IMR-90 (cell line): Measurements from ENCODE around the gene ETS1. TPM values are rescaled to one million over a fixed set of nuclear protein-coding genes. Genes with fewer than 3 reads are reported as not detected.
A peak's percentile ranks its signal among the peaks of the same experiment; 100 is the strongest.

ENCODE experiments used
- ATAC-seq: fragments of 200-7000 bp; cut with Tn5 transposase; 2 replicates; pipeline ENCODE4 v1.9.1; 2020; ENCODE audit warnings: low read depth, mild to moderate bottlenecking, moderate library complexity
- BruUV-seq: library from RNA; stranded (reverse); fragments of 400-500 nt; replicated peaks from 2 replicates; lab custom pipeline; 2021; lab: Mats Ljungman, UMichigan
- CTCF ChIA-PET: fragments of 300-600 bp; formaldehyde crosslinking; extraction: SDS; loops from one replicate; lab custom pipeline; 2021; ENCODE audit warnings: antibody characterized with exemption; lab: Yijun Ruan, JAX
- POLR2A ChIA-PET: fragments of 300-600 bp; sonication (Branson Sonifier 250); formaldehyde crosslinking; loops from one replicate; lab custom pipeline; 2022; ENCODE audit warnings: antibody characterized with exemption; ENCODE audit not compliant: unreplicated experiment; lab: Charles Lee
- DNase-seq: peaks from one replicate; pipeline ENCODE4 v3.0.0; 2013
- H2AFZ ChIP-seq: replicated peaks from 2 replicates; pipeline ENCODE3; 2013; ENCODE audit warnings: low read length, mild to moderate bottlenecking; ENCODE audit not compliant: poor library complexity
- H2AK5ac ChIP-seq: 2 replicates; pipeline ENCODE4 v1.6.1; 2013; ENCODE audit warnings: low read depth, low read length, inconsistent platforms
- H2AK9ac ChIP-seq: replicated peaks from 2 replicates; pipeline ENCODE3; 2013; ENCODE audit warnings: mild to moderate bottlenecking, low read depth, low read length, moderate library complexity; ENCODE audit not compliant: poor library complexity
- H2BK120ac ChIP-seq: 2 replicates; pipeline ENCODE4 v1.6.1; 2013; ENCODE audit warnings: low read depth, low read length, inconsistent platforms
- H2BK15ac ChIP-seq: 3 replicates; pipeline ENCODE4 v1.6.1; 2013; ENCODE audit warnings: low read depth, low read length, inconsistent platforms
- H2BK20ac ChIP-seq: 2 replicates; pipeline ENCODE4 v1.6.1; 2013; ENCODE audit warnings: low read depth, mild to moderate bottlenecking, inconsistent platforms, low read length, moderate library complexity
- H2BK5ac ChIP-seq: 2 replicates; pipeline ENCODE4 v1.6.1; 2013; ENCODE audit warnings: mild to moderate bottlenecking, low read depth, low read length, inconsistent platforms; ENCODE audit not compliant: poor library complexity, severe bottlenecking
- H3K14ac ChIP-seq: replicated peaks from 2 replicates; pipeline ENCODE4 v1.6.1; 2013; ENCODE audit warnings: low read depth, low read length, inconsistent platforms
- H3K18ac ChIP-seq: 2 replicates; pipeline ENCODE4 v1.6.1; 2013; ENCODE audit warnings: low read depth, low read length, control low read depth
- H3K23ac ChIP-seq: 2 replicates; pipeline ENCODE4 v1.6.1; 2013; ENCODE audit warnings: low read depth, low read length, inconsistent platforms
- H3K27ac ChIP-seq: 2 replicates; pipeline ENCODE4 v1.5.1; 2013; ENCODE audit warnings: mild to moderate bottlenecking, control low read depth, low read length; ENCODE audit not compliant: insufficient read depth
- H3K27me3 ChIP-seq: 2 replicates; pipeline ENCODE4 v1.6.1; 2013; ENCODE audit warnings: low read length; ENCODE audit not compliant: control insufficient read depth, insufficient read depth
- H3K36me3 ChIP-seq: 2 replicates; pipeline ENCODE4 v1.6.1; 2013; ENCODE audit warnings: low read length, mixed read lengths; ENCODE audit not compliant: control insufficient read depth, insufficient read depth
- H3K4ac ChIP-seq: 2 replicates; pipeline ENCODE4 v1.6.1; 2013; ENCODE audit warnings: low read depth, low read length, inconsistent platforms
- H3K4me1 ChIP-seq: 2 replicates; pipeline ENCODE4 v1.6.1; 2013; ENCODE audit warnings: low read length, mixed read lengths; ENCODE audit not compliant: control insufficient read depth, insufficient read depth
- H3K4me2 ChIP-seq: 2 replicates; pipeline ENCODE4 v1.6.1; 2013; ENCODE audit warnings: low read depth, mild to moderate bottlenecking, control low read depth, low read length, moderate library complexity
- H3K4me3 ChIP-seq: 2 replicates; pipeline ENCODE4 v1.5.1; 2013; ENCODE audit warnings: low read depth, mild to moderate bottlenecking, control low read depth, low read length, moderate library complexity; ENCODE audit not compliant: insufficient read depth
- H3K56ac ChIP-seq: 2 replicates; pipeline ENCODE4 v1.6.1; 2013; ENCODE audit warnings: low read length, inconsistent platforms; ENCODE audit not compliant: insufficient read depth; ENCODE audit errors: extremely low read depth
- H3K79me1 ChIP-seq, 2 experiments: 2 replicates each; pipeline ENCODE4 v1.6.1; 2013; ENCODE audit warnings: low read length in 2 of 2, inconsistent platforms in 1 of 2, low read depth in 1 of 2
- H3K9ac ChIP-seq: 2 replicates; pipeline ENCODE4 v1.6.1; 2013; ENCODE audit warnings: low read depth, low read length, control low read depth
- H3K9me1 ChIP-seq: 2 replicates; pipeline ENCODE4 v1.6.1; 2013; ENCODE audit warnings: low read length, inconsistent platforms; ENCODE audit not compliant: insufficient read depth
- H3K9me3 ChIP-seq: 2 replicates; pipeline ENCODE4 v1.6.1; 2013; ENCODE audit warnings: low read length; ENCODE audit not compliant: control insufficient read depth, insufficient read depth
- H4K20me1 ChIP-seq: 2 replicates; pipeline ENCODE4 v1.6.1; 2013; ENCODE audit warnings: low read length, inconsistent platforms; ENCODE audit not compliant: insufficient read depth
- H4K5ac ChIP-seq: 2 replicates; pipeline ENCODE4 v1.6.1; 2013; ENCODE audit warnings: mild to moderate bottlenecking, low read depth, low read length, control low read depth
- H4K8ac ChIP-seq, 2 experiments: 2 replicates each; pipeline ENCODE4 v1.6.1; 2013; ENCODE audit warnings: low read depth in 2 of 2, low read length in 2 of 2, control low read depth in 1 of 2, inconsistent platforms in 1 of 2
- H4K91ac ChIP-seq: 2 replicates; pipeline ENCODE4 v1.6.1; 2013; ENCODE audit warnings: low read depth, low read length, inconsistent platforms; ENCODE audit not compliant: insufficient read depth
- BHLHE40 ChIP-seq: fragments of 150-350 bp; IDR thresholded peaks from 2 replicates; pipeline ENCODE4 v1.6.1; 2016; ENCODE audit warnings: mild to moderate bottlenecking, low read depth, low read length
- CEBPB ChIP-seq: IDR thresholded peaks from 2 replicates; pipeline ENCODE4 v1.6.1; 2012; ENCODE audit warnings: low read depth, low read length, improper control_type of control experiment
- MAFK ChIP-seq: IDR thresholded peaks from 2 replicates; pipeline ENCODE4 v1.6.1; 2012; ENCODE audit warnings: low read depth, low read length, improper control_type of control experiment
- MAZ ChIP-seq: IDR thresholded peaks from 2 replicates; pipeline ENCODE4 v1.6.1; 2012; ENCODE audit warnings: low read depth, mild to moderate bottlenecking, low read length, improper control_type of control experiment, moderate library complexity, borderline replicate concordance
- MXI1 ChIP-seq: IDR thresholded peaks from 2 replicates; pipeline ENCODE4 v1.6.1; 2012; ENCODE audit warnings: low read depth, mild to moderate bottlenecking, low read length, moderate library complexity, borderline replicate concordance
- POLR2A ChIP-seq: IDR thresholded peaks from 2 replicates; pipeline ENCODE4 v1.6.1; 2012; ENCODE audit warnings: mild to moderate bottlenecking, low read depth, low read length
- RAD21 ChIP-seq: IDR thresholded peaks from 2 replicates; pipeline ENCODE4 v1.6.1; 2012; ENCODE audit warnings: low read length, improper control_type of control experiment
- RCOR1 ChIP-seq: IDR thresholded peaks from 2 replicates; pipeline ENCODE4 v1.6.1; 2012; ENCODE audit warnings: mild to moderate bottlenecking, low read length, improper control_type of control experiment; ENCODE audit not compliant: insufficient replicate concordance
- RFX5 ChIP-seq: IDR thresholded peaks from 2 replicates; pipeline ENCODE4 v1.8.0; 2012; ENCODE audit warnings: low read depth, mild to moderate bottlenecking, low read length, moderate library complexity
- SMC3 ChIP-seq: fragments of 150-350 bp; IDR thresholded peaks from 2 replicates; pipeline ENCODE4 v1.6.1; 2016; ENCODE audit warnings: low read depth, mild to moderate bottlenecking, antibody characterized with exemption, low read length, moderate library complexity
- WGBS, 2 experiments: methylation state at CpG; one replicate each; pipeline versions ENCODE4 v1.1.5 to v1.1.7; 2013; ENCODE audit warnings: missing lambda C conversion rate in 2 of 2; ENCODE audit not compliant: insufficient read length in 1 of 2; ENCODE audit errors: extremely low coverage in 2 of 2; 5-methylcytosine and 5-hydroxymethylcytosine counted together
- dilution Hi-C: fragments of 300-500 bp; cut with HindIII; formaldehyde crosslinking; loops from one replicate; pipeline ENCODE4 v1.14.3; 2018; ENCODE audit warnings: low sequenced_read_pairs; ENCODE audit not compliant: unreplicated experiment
- in situ Hi-C: fragments of 300-500 bp; cut with MboI; formaldehyde crosslinking; loops from 3 replicates; pipeline ENCODE4 v1.14.3; 2019; ENCODE audit warnings: low sequenced_read_pairs, inconsistent platforms, mixed read lengths
- intact Hi-C: fragments of 100-400 bp; cut with micrococcal nuclease; formaldehyde crosslinking; loops from 2 replicates; pipeline ENCODE4 v1.10.0; 2022
- polyA plus RNA-seq, 3 experiments: library from polyadenylated mRNA; depleted of rRNA; stranded (reverse); fragments of >200 nt; gene quantifications; 2 replicates each; pipeline ENCODE4 v1.2.3, GENCODE V29; 2012; ENCODE audit warnings: low replicate concordance in 1 of 3
- total RNA-seq: library from RNA; depleted of rRNA; stranded (reverse); fragments of >200 nt; gene quantifications from 2 replicates; pipeline ENCODE4 v1.2.3, GENCODE V29; 2012
- TF ChIP-seq, protein P1 (sequence below): fragments of 150-350 bp; IDR thresholded peaks from 2 replicates; pipeline ENCODE4 v1.6.1; 2017; ENCODE audit warnings: mild to moderate bottlenecking, antibody characterized with exemption, low read length, low read depth
- TF ChIP-seq, protein P2 (sequence below): conservative IDR thresholded peaks from 2 replicates; pipeline ENCODE4 v1.5.1; 2012; ENCODE audit warnings: mild to moderate bottlenecking, low read depth, low read length, improper control_type of control experiment

ETS1 gene
- total and polyA plus RNA-seq, 2 of the 4 experiments (the other 2 are of a cell fraction) = 41.2 to 56.3 TPM

DNA sequence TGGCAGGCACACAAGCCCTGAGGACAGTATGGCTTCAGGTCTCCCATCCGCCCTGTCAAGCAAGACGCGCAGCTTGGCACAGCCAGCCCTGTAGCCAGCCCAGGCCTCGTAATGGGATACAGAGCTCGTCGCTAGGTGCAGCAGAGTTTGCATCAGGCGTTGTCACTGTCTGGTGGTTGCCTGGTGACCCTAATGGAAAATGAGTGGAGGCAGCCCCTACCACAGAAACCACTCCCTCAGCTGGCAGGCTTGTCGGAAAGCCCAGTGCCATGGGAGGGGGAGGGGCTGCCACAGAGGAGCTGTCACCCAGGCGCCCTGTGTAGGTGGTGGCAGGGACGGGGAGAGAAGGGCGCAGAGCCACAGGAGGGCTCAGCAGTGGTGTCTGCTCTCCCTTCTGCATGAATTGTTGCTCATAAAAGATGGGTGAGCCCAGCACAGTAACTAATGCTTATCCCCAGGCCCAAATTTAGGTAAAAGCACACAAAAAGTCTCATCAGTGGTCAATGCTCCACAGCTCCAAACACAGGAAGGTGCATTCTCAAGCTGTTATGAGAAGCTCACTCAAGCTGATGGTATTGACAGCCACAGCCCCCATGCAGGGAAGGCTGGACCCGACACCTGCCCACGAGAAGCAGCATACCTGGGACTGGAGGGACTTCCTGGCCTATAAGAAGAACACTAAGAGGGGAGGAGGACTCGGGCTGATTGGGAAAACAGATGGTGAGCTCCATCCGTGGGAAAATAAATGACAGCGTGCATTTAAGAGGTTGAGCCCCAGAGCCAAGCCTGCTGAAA is 164.6 kb downstream of the ETS1 start:
- POLR2A ChIA-PET = no interaction called here
- no peak for DNase-seq

More for the DNA sequence above, 164.6 kb downstream of the ETS1 start:
- no peaks in the 10 kb centered on the region for H3K27me3 ChIP-seq
- H3K23ac ChIP-seq = peak overlapping the region; percentile 28; the same call in 1 of the 2 replicates
- peaks cover 33% of the 10 kb centered on the region for H3K9me1 ChIP-seq
- H3K27ac ChIP-seq = no peak overlapping the region; the same call in 1 of the 2 replicates
- H2AFZ ChIP-seq = peak overlapping the region; percentile 36
- H2BK15ac ChIP-seq = peak overlapping the region; percentile 75; the same call in 2 of the 3 replicates
- H3K36me3 ChIP-seq = no peaks in the 10 kb centered on the region
- no peak overlapping the region for H3K56ac ChIP-seq
- no peak for TF ChIP-seq MAZ
- TF ChIP-seq, protein P1, sequence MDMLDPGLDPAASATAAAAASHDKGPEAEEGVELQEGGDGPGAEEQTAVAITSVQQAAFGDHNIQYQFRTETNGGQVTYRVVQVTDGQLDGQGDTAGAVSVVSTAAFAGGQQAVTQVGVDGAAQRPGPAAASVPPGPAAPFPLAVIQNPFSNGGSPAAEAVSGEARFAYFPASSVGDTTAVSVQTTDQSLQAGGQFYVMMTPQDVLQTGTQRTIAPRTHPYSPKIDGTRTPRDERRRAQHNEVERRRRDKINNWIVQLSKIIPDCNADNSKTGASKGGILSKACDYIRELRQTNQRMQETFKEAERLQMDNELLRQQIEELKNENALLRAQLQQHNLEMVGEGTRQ = no peak
- TF ChIP-seq POLR2A = no peak
- no peak for TF ChIP-seq CEBPB
- no peak for TF ChIP-seq RFX5
- TF ChIP-seq, protein P2, sequence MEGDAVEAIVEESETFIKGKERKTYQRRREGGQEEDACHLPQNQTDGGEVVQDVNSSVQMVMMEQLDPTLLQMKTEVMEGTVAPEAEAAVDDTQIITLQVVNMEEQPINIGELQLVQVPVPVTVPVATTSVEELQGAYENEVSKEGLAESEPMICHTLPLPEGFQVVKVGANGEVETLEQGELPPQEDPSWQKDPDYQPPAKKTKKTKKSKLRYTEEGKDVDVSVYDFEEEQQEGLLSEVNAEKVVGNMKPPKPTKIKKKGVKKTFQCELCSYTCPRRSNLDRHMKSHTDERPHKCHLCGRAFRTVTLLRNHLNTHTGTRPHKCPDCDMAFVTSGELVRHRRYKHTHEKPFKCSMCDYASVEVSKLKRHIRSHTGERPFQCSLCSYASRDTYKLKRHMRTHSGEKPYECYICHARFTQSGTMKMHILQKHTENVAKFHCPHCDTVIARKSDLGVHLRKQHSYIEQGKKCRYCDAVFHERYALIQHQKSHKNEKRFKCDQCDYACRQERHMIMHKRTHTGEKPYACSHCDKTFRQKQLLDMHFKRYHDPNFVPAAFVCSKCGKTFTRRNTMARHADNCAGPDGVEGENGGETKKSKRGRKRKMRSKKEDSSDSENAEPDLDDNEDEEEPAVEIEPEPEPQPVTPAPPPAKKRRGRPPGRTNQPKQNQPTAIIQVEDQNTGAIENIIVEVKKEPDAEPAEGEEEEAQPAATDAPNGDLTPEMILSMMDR = no peak
- no peak for TF ChIP-seq RCOR1
- TF ChIP-seq MXI1 = no peak
- no peak for TF ChIP-seq MAFK
- TF ChIP-seq SMC3 = no peak
- TF ChIP-seq BHLHE40 = no peak
- TF ChIP-seq RAD21 = no peak
- peak overlapping the region; percentile 66; the same call in 1 of the 2 replicates for H2BK20ac ChIP-seq
- peak overlapping the region; percentile 86 for H2AK5ac ChIP-seq
- H3K4me1 ChIP-seq = peaks cover 24% of the 10 kb centered on the region
- no peaks in the 10 kb centered on the region for H3K9me3 ChIP-seq
- whole genome bisulfite sequencing, 2 experiments = 81% methylated on average over 8 of the region's 16 CpGs; no CpG with 5 or more reads in 1 of the 2 experiments
- peak overlapping the region; percentile 60 for H2BK5ac ChIP-seq
- H3K4ac ChIP-seq = peak overlapping the region; percentile 65
- H3K14ac ChIP-seq = peak overlapping the region; percentile 32
- H2AK9ac ChIP-seq = peak overlapping the region; percentile 73
- H3K9ac ChIP-seq = no peak overlapping the region
- ATAC-seq = no peak
- no TSS peak for BruUV-seq
- intact Hi-C loops = no loop called here
- H3K79me1 ChIP-seq = no peaks in the 10 kb centered on the region
- peak overlapping the region; percentile 78; the same call in 1 of the 2 replicates for H2BK120ac ChIP-seq
- peak overlapping the region; percentile 13; the same call in 1 of the 2 replicates for H4K5ac ChIP-seq
- no peak overlapping the region for H3K4me3 ChIP-seq
- CTCF ChIA-PET = interaction anchor here (0.6 kb wide), 1 partner anchor 1963 kb away, joined by 3 read pairs; no protein-coding TSS in a partner anchor
- dilution Hi-C loops = no loop called here
- H4K91ac ChIP-seq = peak overlapping the region; percentile 70
- no peak overlapping the region for H3K4me2 ChIP-seq
- H4K8ac ChIP-seq = peak overlapping the region in 1 of 2 experiments; percentile 37; a peak in 1 of 4 replicates
- H4K20me1 ChIP-seq = no peaks in the 10 kb centered on the region
- in situ Hi-C loops = loop anchor here (25.0 kb wide), 1 partner anchor 385 kb away; no protein-coding TSS in a partner anchor
- 0 out of 2 replicates have a peak overlapping the region, but pooled peaks have one; percentile 9 for H3K18ac ChIP-seq
